GM06990 (cell line): Measurements from ENCODE around the gene FOXRED1.

Source experiments
- DNase-seq: peaks from one replicate; pipeline ENCODE4 v3.0.0-alpha.2; 2011; ENCODE audit not compliant: insufficient read length; ENCODE audit errors: extremely low read depth
- H3K27me3 ChIP-seq: replicated peaks from 2 replicates; pipeline ENCODE4 v1.6.0; 2011; ENCODE audit warnings: low read length; ENCODE audit not compliant: control insufficient read depth, insufficient read depth
- H3K36me3 ChIP-seq: 2 replicates; pipeline ENCODE4 v1.5.1; 2011; ENCODE audit warnings: low read length; ENCODE audit not compliant: control insufficient read depth, insufficient read depth
- H3K4me3 ChIP-seq: replicated peaks from 2 replicates; pipeline ENCODE4 v1.5.1; 2011; ENCODE audit warnings: low read depth, mild to moderate bottlenecking, control low read depth, low read length
- TF ChIP-seq, protein P1 (sequence below): IDR thresholded peaks from 2 replicates; pipeline ENCODE4 v1.5.1; 2011; ENCODE audit warnings: low read length, control low read depth, mild to moderate bottlenecking, inconsistent platforms; ENCODE audit not compliant: insufficient read depth, poor library complexity, severe bottlenecking

FOXRED1 gene

DNA sequence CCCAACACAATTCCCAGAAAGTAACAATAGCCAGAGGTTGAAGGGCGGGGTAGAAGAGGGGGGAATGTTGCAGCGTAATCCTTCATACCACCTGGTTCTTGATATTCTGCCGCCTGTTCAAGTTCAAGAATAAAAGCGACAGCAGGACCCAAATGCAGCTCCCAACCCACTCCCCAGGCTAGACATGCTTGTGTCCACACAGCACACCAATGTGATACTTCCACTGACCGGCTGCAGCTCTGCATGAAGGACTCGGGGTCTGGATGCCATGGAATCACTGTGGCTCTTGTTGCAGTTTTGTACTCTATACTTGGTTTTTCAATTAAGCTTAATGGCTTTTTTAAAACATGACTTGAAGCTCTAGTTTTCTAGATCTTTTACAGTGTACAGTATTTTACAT lies 6.7 kb upstream of the FOXRED1 start:
- Histone ChIP-seq H3K36me3 (peaks cover 38% of the 10 kb centered on the region), H3K4me3 (no peak overlapping the region), H3K27me3 (no peaks in the 10 kb centered on the region)
- DNase-seq, result no peak
- TF ChIP-seq, protein P1, sequence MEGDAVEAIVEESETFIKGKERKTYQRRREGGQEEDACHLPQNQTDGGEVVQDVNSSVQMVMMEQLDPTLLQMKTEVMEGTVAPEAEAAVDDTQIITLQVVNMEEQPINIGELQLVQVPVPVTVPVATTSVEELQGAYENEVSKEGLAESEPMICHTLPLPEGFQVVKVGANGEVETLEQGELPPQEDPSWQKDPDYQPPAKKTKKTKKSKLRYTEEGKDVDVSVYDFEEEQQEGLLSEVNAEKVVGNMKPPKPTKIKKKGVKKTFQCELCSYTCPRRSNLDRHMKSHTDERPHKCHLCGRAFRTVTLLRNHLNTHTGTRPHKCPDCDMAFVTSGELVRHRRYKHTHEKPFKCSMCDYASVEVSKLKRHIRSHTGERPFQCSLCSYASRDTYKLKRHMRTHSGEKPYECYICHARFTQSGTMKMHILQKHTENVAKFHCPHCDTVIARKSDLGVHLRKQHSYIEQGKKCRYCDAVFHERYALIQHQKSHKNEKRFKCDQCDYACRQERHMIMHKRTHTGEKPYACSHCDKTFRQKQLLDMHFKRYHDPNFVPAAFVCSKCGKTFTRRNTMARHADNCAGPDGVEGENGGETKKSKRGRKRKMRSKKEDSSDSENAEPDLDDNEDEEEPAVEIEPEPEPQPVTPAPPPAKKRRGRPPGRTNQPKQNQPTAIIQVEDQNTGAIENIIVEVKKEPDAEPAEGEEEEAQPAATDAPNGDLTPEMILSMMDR, result no peak

- H3K36me3 ChIP-seq, result peaks cover 38% of the 10 kb centered on the region
Measured at GRCh38 chr11:126263489-126263888, 5.5 kb upstream of the FOXRED1 start.

GRCh38 chr11:126265811-126266210 lies 3.1 kb upstream of the FOXRED1 start:
- peaks cover 38% of the 10 kb centered on the region for H3K36me3 ChIP-seq
- DNase-seq, result no peak
- H3K4me3 ChIP-seq, result no peak overlapping the region
- H3K27me3 ChIP-seq, result no peaks in the 10 kb centered on the region
- TF ChIP-seq, protein P1, result no peak

More at GRCh38 chr11:126263489-126263888, 5.5 kb upstream of the FOXRED1 start:
- TF ChIP-seq, protein P1, result no peak
- no peaks in the 10 kb centered on the region for H3K27me3 ChIP-seq
- H3K4me3 ChIP-seq, result no peak overlapping the region
- DNase-seq, result no peak

DNA sequence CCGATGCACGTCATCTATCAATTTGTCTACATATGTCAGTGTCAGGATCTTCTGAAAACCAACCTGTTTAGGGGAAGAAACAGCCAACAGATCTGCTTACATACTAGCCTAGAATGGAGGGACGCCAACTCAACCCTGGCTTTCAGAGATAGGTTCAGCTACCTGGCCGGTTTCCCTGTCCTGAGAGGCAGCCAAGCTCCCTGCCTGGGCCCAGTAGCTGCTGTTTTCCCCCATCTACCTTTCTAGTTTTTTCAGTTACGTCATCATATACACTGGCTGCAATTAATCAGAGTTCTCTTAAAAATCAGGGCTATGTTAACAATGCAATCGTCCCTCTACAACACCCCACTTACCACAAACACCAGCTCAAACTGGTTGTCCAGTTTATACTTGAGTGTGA lies 1.3 kb upstream of the FOXRED1 start:
- peak overlapping the region; percentile 94 for H3K4me3 ChIP-seq
- peaks cover 39% of the 10 kb centered on the region for H3K36me3 ChIP-seq
- no peaks in the 10 kb centered on the region for H3K27me3 ChIP-seq
- no peak for DNase-seq
- TF ChIP-seq, protein P1, result no peak

- Histone ChIP-seq H3K27me3 (no peaks in the 10 kb centered on the region), H3K4me3 (peak overlapping the region; percentile 94), H3K36me3 (peaks cover 41% of the 10 kb centered on the region)
- DNase-seq, result no peak
- TF ChIP-seq, protein P1, result no peak
Measured at GRCh38 chr11:126268361-126268707, 620 bp upstream of the FOXRED1 start.

GRCh38 chr11:126277322-126277721 lies 8.4 kb downstream of the FOXRED1 start:
- TF ChIP-seq, protein P1, result no peak
- Histone ChIP-seq H3K4me3 (no peak overlapping the region), H3K27me3 (no peaks in the 10 kb centered on the region), H3K36me3 (peaks cover 29% of the 10 kb centered on the region)
- DNase-seq, result no peak
